Left forelimb (tissue), 1 donor: ENCODE data around the gene ZNF480.
"Not testable (repeated sequence)": the region's sequence is repeated elsewhere in the genome, so short reads cannot be mapped to it uniquely, and the experiment has no call there.

Experiments
- DNase-seq: peaks from one replicate; pipeline ENCODE4 v3.0.0-alpha.2; 2018; ENCODE audit warnings: low spot score

Gene ZNF480

DNA sequence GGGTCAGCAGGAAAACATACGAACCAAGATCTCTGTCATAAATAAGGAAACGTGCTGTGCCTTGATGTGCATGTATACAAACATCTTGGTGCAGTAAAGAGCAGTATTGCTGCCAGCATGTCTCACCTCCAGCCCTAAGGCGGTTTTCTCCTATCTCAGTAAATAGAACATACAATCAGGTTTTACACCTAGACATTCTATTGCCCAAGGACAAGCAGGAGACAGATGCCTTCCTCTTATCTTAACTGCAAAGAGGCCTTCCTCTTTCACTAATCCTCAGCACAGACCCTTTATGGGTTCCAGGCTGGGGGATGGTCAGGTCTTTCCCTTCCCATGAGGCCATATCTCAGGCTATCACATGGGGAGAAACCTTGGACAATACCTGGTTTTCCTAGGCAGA lies 42.1 kb downstream of the ZNF480 start:
- DNase-seq = not testable (repeated sequence)

DNA sequence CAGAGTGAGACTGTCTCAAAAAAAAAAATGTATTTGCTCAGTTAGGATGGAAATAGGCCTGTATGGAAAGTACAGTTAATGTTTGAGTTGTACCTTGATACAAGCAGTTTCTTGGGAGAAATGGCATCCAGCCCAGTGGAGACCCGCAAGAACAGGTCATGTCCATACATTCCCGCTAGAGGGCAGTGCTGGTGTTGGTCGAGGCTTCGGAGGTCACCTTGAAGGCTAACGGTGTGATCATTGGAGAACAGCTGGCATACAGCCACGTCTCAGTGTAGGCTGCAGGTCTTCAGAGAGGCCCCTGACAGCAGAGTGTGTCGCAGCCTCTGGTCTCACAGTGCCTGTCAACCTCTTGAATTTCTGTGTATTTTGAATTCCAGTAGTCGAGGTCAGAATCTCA lies 46.6 kb downstream of the ZNF480 start:
- peak; percentile 68 for DNase-seq

DNA sequence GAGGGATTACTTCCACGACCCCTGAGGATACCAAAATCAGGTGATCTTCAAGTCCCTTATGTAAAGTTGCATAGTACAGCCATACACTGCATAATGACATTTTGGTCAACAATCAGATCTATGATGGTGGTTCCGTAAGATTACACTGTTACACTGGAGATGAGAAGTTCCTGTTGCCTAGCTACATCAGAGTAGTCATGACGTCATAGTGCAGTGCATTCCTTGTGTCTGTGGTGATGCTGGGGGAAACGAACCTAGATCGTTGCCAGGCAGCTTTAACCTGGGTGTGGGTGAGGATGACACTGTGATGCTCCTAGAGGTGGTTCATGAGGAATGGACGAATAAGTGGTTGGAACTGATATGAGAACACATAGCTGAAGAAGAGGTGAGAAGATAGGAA lies 48.2 kb downstream of the ZNF480 start:
- no peak for DNase-seq

DNA sequence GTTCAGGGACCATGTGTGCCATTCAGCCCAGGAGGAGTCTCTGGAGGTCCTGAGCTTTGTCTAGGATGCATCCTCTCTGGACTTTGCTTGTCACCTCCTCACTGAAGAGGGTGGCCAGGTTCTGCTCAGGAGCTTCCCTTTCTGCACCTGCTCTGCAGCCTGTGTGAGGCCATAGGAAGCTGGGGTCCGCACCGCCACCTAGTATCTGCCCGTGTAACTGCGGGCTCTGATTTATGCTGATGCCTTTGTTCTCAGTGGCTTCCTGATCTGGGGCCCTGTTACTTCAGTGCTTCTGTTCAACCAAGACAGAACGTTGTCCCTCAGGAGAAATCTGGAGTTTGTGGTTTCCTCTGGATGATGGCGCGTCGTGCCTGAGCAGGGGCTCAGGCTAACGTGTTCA lies 54.5 kb downstream of the ZNF480 start:
- no peak for DNase-seq

DNA sequence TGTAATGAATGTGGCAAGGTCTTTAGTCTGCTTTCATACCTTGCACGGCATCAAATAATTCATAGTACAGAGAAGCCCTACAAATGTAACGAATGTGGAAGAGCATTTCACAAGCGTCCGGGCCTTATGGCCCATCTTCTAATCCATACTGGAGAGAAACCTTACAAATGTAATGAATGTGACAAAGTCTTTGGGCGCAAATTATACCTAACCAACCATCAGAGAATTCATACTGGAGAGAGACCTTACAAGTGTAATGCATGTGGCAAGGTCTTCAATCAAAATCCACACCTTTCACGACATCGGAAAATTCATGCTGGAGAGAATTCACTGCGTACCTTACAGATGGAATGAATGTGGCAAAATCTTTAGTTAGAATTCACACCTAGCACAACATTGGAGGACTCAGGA lies 69.5 kb downstream of the ZNF480 start:
- DNase-seq = no peak

DNA sequence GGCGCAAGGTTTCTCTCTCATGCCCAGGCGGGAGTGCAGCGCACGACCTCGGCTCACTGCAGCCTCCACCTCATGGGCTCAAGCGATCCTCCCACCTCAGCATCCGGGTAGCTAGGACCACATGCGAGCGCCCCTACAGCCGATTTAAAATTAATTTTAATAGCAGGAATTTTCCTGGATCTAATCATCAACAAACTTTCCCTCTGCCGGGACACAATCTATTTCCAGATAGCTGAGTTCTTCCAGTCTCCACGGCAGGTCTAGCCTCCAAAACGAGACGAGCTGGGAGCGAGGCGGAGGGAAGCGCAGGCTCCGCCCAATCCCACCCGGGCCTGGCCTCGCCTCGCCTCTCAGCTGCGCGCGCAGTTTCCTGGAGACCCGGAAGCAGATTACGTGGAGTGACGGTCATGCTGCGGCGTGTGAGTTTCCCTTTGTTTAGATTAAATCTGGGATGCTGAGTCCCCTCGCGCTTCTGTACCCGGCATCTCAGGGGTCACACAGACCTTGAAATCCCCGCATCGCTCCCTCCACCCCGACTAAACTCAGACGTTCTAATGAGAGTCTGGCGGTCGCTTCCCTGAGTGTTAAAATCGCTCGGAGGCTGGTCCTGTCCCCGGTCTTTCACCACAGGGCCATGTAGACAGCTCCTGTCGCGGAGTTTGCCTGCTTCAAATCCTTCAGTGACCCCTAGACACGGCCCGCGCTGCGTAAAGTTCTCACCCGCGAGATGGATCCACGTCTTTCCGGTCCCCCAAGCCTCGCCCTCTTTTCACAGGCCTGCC lies 72.8 kb downstream of the ZNF480 start, which contains the start of gene ZNF880:
TSS of gene ZNF880 (plus strand) at position 365 of the 782 bp plus-strand sequence. CDS start at position 408, 43 bp downstream.
- peak; percentile 95 for DNase-seq

DNA sequence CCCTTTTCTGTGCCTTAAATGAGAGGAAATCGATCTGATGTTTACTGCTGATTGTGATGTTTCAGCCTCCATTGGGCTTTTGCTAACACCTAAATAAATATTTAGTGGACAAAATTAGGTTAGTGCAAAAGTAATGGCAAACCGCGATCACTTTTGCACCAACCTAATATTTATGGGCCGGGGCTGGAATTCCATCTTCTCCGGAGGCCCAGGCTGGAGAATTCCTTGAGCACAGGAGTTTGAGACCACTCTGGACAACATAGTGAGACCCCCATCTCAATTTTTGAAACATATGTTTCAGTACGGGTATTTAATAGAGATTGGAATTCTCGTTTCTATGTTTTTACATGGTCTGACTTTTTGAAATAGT lies 73.4 kb downstream of the ZNF480 start:
- no peak for DNase-seq
